Measurements from ENCODE around the gene PREPL. TPM values are rescaled to one million over a fixed set of nuclear protein-coding genes. Genes with fewer than 3 reads are reported as not detected.

The PREPL gene
- total and polyA plus RNA-seq, 2 experiments from 2014 or later, result 31.5 to 38.6 TPM

GRCh38 chr2:44286884-44287638 is 74.2 kb downstream of the PREPL start:
- H3K27ac ChIP-seq, result no peak overlapping the region
- peaks cover 20% of the 10 kb centered on the region for H3K4me1 ChIP-seq (ENCODE audit: insufficient read depth)
- H3K4me3 ChIP-seq, result no peak overlapping the region
- in situ Hi-C loops (cut with MboI), result no loop called here
- no peak overlapping the region for H2AFZ ChIP-seq
- no peak overlapping the region for H3K9ac ChIP-seq
- H4K20me1 ChIP-seq (ENCODE audit: insufficient read depth), result no peaks in the 10 kb centered on the region
- 76% methylated on average over 6 of the region's 6 CpGs for WGBS, 2 experiments (ENCODE audit: low coverage in 1 of 2, low lambda C conversion rate in 2 of 2, missing lambda C conversion rate in 2 of 2)
- no peaks in the 10 kb centered on the region for H3K27me3 ChIP-seq (replicated peaks; ENCODE audit: insufficient read depth)
- DNase-seq, result no peak
- peaks cover 14% of the 10 kb centered on the region for H3F3A ChIP-seq (ENCODE audit: insufficient read depth)
- no peaks in the 10 kb centered on the region for H3K36me3 ChIP-seq (ENCODE audit: low read depth)
- H3K9me2 ChIP-seq (ENCODE audit: insufficient read depth), result no peaks in the 10 kb centered on the region
- TF ChIP-seq EZH2phosphoT487 (IDR thresholded peaks at IDR 0.05; ENCODE audit: insufficient read depth, low read depth) (no peak), EZH2 (IDR thresholded peaks at IDR 0.05; ENCODE audit: insufficient read depth, poor library complexity, severe bottlenecking) (no peak)
- no peaks in the 10 kb centered on the region for H3K9me3 ChIP-seq (ENCODE audit: low read depth)
- H3K79me2 ChIP-seq (ENCODE audit: insufficient read depth), result no peaks in the 10 kb centered on the region
- H3K4me2 ChIP-seq (ENCODE audit: unreplicated experiment), result no peak overlapping the region

DNA sequence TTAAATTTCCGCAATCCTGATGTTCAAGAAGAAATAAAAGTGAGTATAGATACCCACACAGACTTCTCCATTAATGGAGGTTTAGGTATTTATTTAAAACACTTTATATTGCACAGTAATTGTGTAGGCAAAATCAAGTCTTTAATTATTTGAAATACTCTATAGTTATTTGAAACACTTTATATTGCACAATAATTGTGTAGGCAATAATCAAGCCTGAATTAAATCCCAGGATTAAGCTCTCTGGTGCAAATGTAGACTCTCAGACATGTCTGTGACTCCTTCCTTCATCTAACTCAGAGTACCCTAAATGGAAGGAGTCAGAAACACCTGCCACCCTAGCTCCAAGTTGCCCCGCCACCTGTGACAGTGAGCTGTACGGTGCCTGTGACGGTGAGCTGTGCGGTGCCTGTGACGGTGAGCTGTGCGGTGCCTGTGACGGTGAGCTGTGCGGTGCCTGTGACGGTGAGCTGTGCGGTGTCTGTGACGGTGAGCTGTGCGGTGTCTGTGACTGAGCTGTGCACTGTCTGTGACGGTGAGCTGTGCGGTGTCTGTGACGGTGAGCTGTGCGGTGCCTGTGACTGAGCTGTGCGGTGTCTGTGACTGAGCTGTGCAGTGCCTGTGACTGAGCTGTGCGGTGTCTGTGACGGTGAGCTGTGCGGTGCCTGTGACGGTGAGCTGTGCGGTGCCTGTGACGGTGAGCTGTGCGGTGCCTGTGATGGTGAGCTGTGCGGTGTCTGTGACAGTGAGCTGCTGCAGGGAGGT is 75.0 kb downstream of the PREPL start:
- H3K4me1 ChIP-seq (ENCODE audit: insufficient read depth), result peaks cover 13% of the 10 kb centered on the region
- H3K9me2 ChIP-seq (ENCODE audit: insufficient read depth), result no peaks in the 10 kb centered on the region
- H3F3A ChIP-seq (ENCODE audit: insufficient read depth), result peaks cover 7% of the 10 kb centered on the region
- H3K4me2 ChIP-seq (ENCODE audit: unreplicated experiment), result no peak overlapping the region
- no peak overlapping the region for H3K9ac ChIP-seq
- TF ChIP-seq EZH2 (IDR thresholded peaks at IDR 0.05; ENCODE audit: insufficient read depth, poor library complexity, severe bottlenecking) (no peak), EZH2phosphoT487 (IDR thresholded peaks at IDR 0.05; ENCODE audit: insufficient read depth, low read depth) (no peak)
- H3K79me2 ChIP-seq (ENCODE audit: insufficient read depth), result no peaks in the 10 kb centered on the region
- H4K20me1 ChIP-seq (ENCODE audit: insufficient read depth), result no peaks in the 10 kb centered on the region
- 88 to 91% methylated on average over 24 to 26 of the region's 26 CpGs for WGBS, 2 experiments (ENCODE audit: low coverage in 1 of 2, low lambda C conversion rate in 2 of 2, missing lambda C conversion rate in 2 of 2)
- H3K36me3 ChIP-seq (ENCODE audit: low read depth), result no peaks in the 10 kb centered on the region
- no peak overlapping the region for H3K27ac ChIP-seq
- H3K27me3 ChIP-seq (replicated peaks; ENCODE audit: insufficient read depth), result no peaks in the 10 kb centered on the region
- H3K4me3 ChIP-seq, result no peak overlapping the region
- no peak for DNase-seq
- H2AFZ ChIP-seq, result no peak overlapping the region
- in situ Hi-C loops (cut with MboI), result no loop called here
- H3K9me3 ChIP-seq (ENCODE audit: low read depth), result no peaks in the 10 kb centered on the region

DNA sequence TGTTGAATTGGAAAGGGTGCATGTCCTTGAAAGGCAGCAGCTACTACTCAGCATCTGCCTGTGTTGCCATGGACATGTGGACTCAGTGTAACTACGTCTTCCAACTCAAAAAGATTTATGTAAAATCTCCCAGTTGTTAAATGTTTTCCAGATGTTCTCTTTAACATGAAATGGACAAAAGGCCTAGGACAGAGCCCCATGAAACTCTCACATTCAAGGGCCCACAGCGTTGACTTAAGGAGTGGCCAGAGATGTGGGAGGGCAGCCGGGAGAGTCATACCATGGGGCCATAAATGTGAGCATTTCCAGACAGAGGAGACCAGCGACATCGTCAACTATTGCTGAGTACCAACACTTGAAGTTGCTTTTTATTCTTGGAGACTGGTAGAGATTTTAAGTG is 76.1 kb downstream of the PREPL start:
- TF ChIP-seq EZH2phosphoT487 (IDR thresholded peaks at IDR 0.05; ENCODE audit: insufficient read depth, low read depth) (no peak), EZH2 (IDR thresholded peaks at IDR 0.05; ENCODE audit: insufficient read depth, poor library complexity, severe bottlenecking) (no peak)
- H3K4me3 ChIP-seq, result no peak overlapping the region
- H3F3A ChIP-seq (ENCODE audit: insufficient read depth), result no peaks in the 10 kb centered on the region; the same call in 1 of the 2 replicates
- in situ Hi-C loops (cut with MboI), result no loop called here
- no peak overlapping the region for H2AFZ ChIP-seq
- no peaks in the 10 kb centered on the region for H4K20me1 ChIP-seq (ENCODE audit: insufficient read depth)
- no peak overlapping the region for H3K4me2 ChIP-seq (ENCODE audit: unreplicated experiment)
- no peaks in the 10 kb centered on the region for H3K36me3 ChIP-seq (ENCODE audit: low read depth)
- H3K79me2 ChIP-seq (ENCODE audit: insufficient read depth), result no peaks in the 10 kb centered on the region
- no peak overlapping the region for H3K9ac ChIP-seq
- no peak for DNase-seq
- no peaks in the 10 kb centered on the region for H3K9me3 ChIP-seq (ENCODE audit: low read depth)
- WGBS, 2 experiments (ENCODE audit: low coverage in 1 of 2, low lambda C conversion rate in 2 of 2, missing lambda C conversion rate in 2 of 2), result 49 to 50% methylated on average over 5 of the region's 5 CpGs
- H3K9me2 ChIP-seq (ENCODE audit: insufficient read depth), result no peaks in the 10 kb centered on the region
- 0 out of 2 replicates have a peak, but pooled peaks cover 3% of the 10 kb centered on the region for H3K4me1 ChIP-seq (ENCODE audit: insufficient read depth)
- no peaks in the 10 kb centered on the region for H3K27me3 ChIP-seq (replicated peaks; ENCODE audit: insufficient read depth)
- no peak overlapping the region for H3K27ac ChIP-seq

DNA sequence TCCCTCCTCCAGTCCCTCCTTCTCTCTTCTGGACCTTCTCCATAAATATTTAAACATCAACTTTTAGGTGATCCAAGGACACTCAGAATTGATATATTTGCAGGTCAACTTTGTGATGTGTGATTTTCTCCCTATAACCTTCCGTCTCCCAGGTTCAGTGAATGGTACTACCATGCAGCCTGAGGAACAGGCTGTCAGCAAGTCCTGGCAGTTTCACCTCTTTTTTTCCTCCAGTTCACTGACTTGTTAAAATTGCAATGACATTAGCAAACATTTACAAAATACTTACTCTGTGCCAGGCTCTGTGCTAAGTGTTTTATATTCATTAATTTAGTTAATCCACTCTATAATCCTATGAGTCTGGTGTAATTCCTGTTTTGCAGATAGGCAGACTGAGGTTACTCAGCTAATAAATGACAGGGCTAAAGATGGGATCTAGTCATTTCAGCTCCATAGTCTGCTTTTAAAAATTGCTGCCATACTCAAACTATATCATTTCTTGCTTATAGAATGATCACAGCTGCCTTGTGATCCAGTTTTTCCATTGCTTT is 78.1 kb downstream of the PREPL start:
- Histone ChIP-seq H3K27me3 (replicated peaks; ENCODE audit: insufficient read depth) (no peaks in the 10 kb centered on the region), H3K9ac (no peak overlapping the region), H3K4me1 (ENCODE audit: insufficient read depth) (no peaks in the 10 kb centered on the region), H3K79me2 (ENCODE audit: insufficient read depth) (no peaks in the 10 kb centered on the region), H3K9me2 (ENCODE audit: insufficient read depth) (no peaks in the 10 kb centered on the region), H4K20me1 (ENCODE audit: insufficient read depth) (no peaks in the 10 kb centered on the region), H3K27ac (no peak overlapping the region), H3K4me2 (ENCODE audit: unreplicated experiment) (no peak overlapping the region), H3K9me3 (ENCODE audit: low read depth) (no peaks in the 10 kb centered on the region), H2AFZ (no peak overlapping the region), H3K4me3 (no peak overlapping the region), H3K36me3 (ENCODE audit: low read depth) (no peaks in the 10 kb centered on the region), H3F3A (ENCODE audit: insufficient read depth) (no peaks in the 10 kb centered on the region)
- in situ Hi-C loops (cut with MboI), result no loop called here
- WGBS, 2 experiments (ENCODE audit: low coverage in 1 of 2, low lambda C conversion rate in 2 of 2, missing lambda C conversion rate in 2 of 2), result 77 to 85% methylated on average over 1 of the region's 1 CpG
- DNase-seq, result no peak
- no peak for TF ChIP-seq EZH2 (IDR thresholded peaks at IDR 0.05; ENCODE audit: insufficient read depth, poor library complexity, severe bottlenecking)
- TF ChIP-seq EZH2phosphoT487 (IDR thresholded peaks at IDR 0.05; ENCODE audit: insufficient read depth, low read depth), result no peak
